HepG2 (cell line): ENCODE results near the gene CDC20. TPM values are rescaled to one million over a fixed set of nuclear protein-coding genes. Genes with fewer than 3 reads are reported as not detected.

ENCODE experiments used
- ATAC-seq: fragments of 200-7000 bp; cut with Tn5 transposase; 3 replicates; pipeline ENCODE4 v1.9.1; 2020; ENCODE audit warnings: mild to moderate bottlenecking, moderate library complexity
- BruUV-seq: library from RNA; stranded (reverse); fragments of 400-500 nt; replicated peaks from 2 replicates; lab custom pipeline; 2021; lab: Mats Ljungman, UMichigan
- CTCF ChIA-PET: fragments of 300-600 bp; formaldehyde crosslinking; extraction: SDS; loops from one replicate; lab custom pipeline; 2021; ENCODE audit warnings: low total read pairs, inconsistent platforms, low intra/inter-chr PET ratio; lab: Yijun Ruan, JAX
- POLR2A ChIA-PET: fragments of 350-600 bp; sonication (Branson Sonifier 250); formaldehyde crosslinking; loops from one replicate; lab custom pipeline; 2020; ENCODE audit warnings: antibody characterized with exemption, inconsistent platforms; lab: Yijun Ruan, JAX
- DNase-seq: peaks from one replicate; pipeline ENCODE4 v3.0.0-alpha.2; 2015; ENCODE audit warnings: low spot score
- FAIRE-seq: peaks from 3 replicates; lab custom pipeline; 2011; peaks lifted over from hg19 to GRCh38; lab: Jason Lieb, UNC
- H2AFZ ChIP-seq: one replicate; pipeline ENCODE4 v1.6.1; 2011; ENCODE audit warnings: low read length, inconsistent platforms
- H3K27ac ChIP-seq: fragments of 300-600 bp; 3 replicates; pipeline ENCODE4 v1.8.0; 2011; ENCODE audit warnings: mixed run types, mild to moderate bottlenecking, mixed read lengths, low read length, inconsistent platforms; ENCODE audit not compliant: insufficient read depth; ENCODE audit errors: extremely low read length
- H3K27me3 ChIP-seq, 2 experiments: fragments of 200-600 bp in 1 of 2; 2 replicates in 1 of 2; 3 replicates in 1 of 2; pipeline versions ENCODE4 v1.6.0 to v1.8.0; 2011; ENCODE audit warnings: low read length in 2 of 2, mild to moderate bottlenecking in 2 of 2, moderate library complexity in 2 of 2, inconsistent platforms in 1 of 2; ENCODE audit not compliant: insufficient read depth in 2 of 2, control insufficient read depth in 1 of 2
- H3K36me3 ChIP-seq, 2 experiments: fragments of 200-600 bp in 1 of 2; replicated peaks in 1 of 2; 2 replicates in 1 of 2; 3 replicates in 1 of 2; pipeline versions ENCODE4 v1.5.1 to v1.8.0; 2011; ENCODE audit warnings: low read length in 2 of 2, inconsistent platforms in 1 of 2; ENCODE audit not compliant: insufficient read depth in 2 of 2, control insufficient read depth in 1 of 2
- H3K4me1 ChIP-seq: 2 replicates; pipeline ENCODE4 v1.5.1; 2012; ENCODE audit warnings: low read length, inconsistent platforms; ENCODE audit not compliant: insufficient read depth
- H3K4me2 ChIP-seq: 2 replicates; pipeline ENCODE4 v1.6.0; 2011; ENCODE audit warnings: low read depth, low read length, inconsistent platforms
- H3K4me3 ChIP-seq, 3 experiments: fragments of 200-600 bp in 1 of 3; sonication (generic), shearing (Covaris generic) in 1 of 3; replicated peaks in 1 of 3; 2 replicates each; pipeline ENCODE4 v1.5.1; 2011 to 2016; ENCODE audit warnings: low read length in 3 of 3, inconsistent platforms in 2 of 3, low read depth in 2 of 3, mild to moderate bottlenecking in 2 of 3, control low read depth in 1 of 3, mixed read lengths in 1 of 3; ENCODE audit not compliant: insufficient read depth in 1 of 3
- H3K79me2 ChIP-seq: one replicate; pipeline ENCODE4 v1.6.1; 2011; ENCODE audit warnings: low read length, inconsistent platforms; ENCODE audit not compliant: insufficient read depth
- H3K9ac ChIP-seq: 2 replicates; pipeline ENCODE4 v1.6.0; 2011; ENCODE audit warnings: mild to moderate bottlenecking, low read depth, low read length, inconsistent platforms; ENCODE audit not compliant: insufficient read depth
- H3K9me3 ChIP-seq: 2 replicates; pipeline ENCODE4 v1.5.1; 2012; ENCODE audit warnings: mild to moderate bottlenecking, low read length
- H4K20me1 ChIP-seq: 2 replicates; pipeline ENCODE4 v1.6.0; 2011; ENCODE audit warnings: inconsistent platforms, mild to moderate bottlenecking, low read length, moderate library complexity; ENCODE audit not compliant: insufficient read depth
- ELF4 ChIP-seq: sonication (generic); formaldehyde crosslinking; IDR thresholded peaks from 2 replicates; pipeline ENCODE4 v1.5.0; 2020; ENCODE audit warnings: missing genetic modification reagents, mild to moderate bottlenecking, moderate library complexity, borderline replicate concordance
- HCFC1 ChIP-seq: fragments of 150-350 bp; IDR thresholded peaks from 2 replicates; pipeline ENCODE4 v1.6.1; 2014; ENCODE audit warnings: low read depth, low read length
- KLF11 ChIP-seq: IDR thresholded peaks from 2 replicates; pipeline ENCODE4 v1.6.1; 2016; ENCODE audit warnings: missing compliant biosample characterization
- NCOR1 ChIP-seq: fragments of 200-600 bp; sonication (generic); IDR thresholded peaks from 2 replicates; pipeline ENCODE4 v1.7.0; 2017; ENCODE audit warnings: antibody characterized with exemption, low read length, borderline replicate concordance
- RAD51 ChIP-seq: fragments of 450-650 bp; IDR thresholded peaks from 2 replicates; pipeline ENCODE4 v1.6.1; 2016; ENCODE audit warnings: borderline replicate concordance
- RNF2 ChIP-seq: fragments of 450-650 bp; conservative IDR thresholded peaks from 2 replicates; pipeline ENCODE4 v1.6.1; 2016; ENCODE audit warnings: low read depth
- ZFP41 ChIP-seq: sonication (generic); formaldehyde crosslinking; IDR thresholded peaks from 2 replicates; pipeline ENCODE4 v1.4.0; 2020; ENCODE audit warnings: mild to moderate bottlenecking, missing genetic modification reagents, borderline replicate concordance
- ZNF746 ChIP-seq: sonication (generic); formaldehyde crosslinking; IDR thresholded peaks from 2 replicates; pipeline ENCODE4 v1.8.0; 2022; ENCODE audit warnings: mild to moderate bottlenecking, missing genetic modification reagents
- ZSCAN30 ChIP-seq: sonication (generic); formaldehyde crosslinking; IDR thresholded peaks from 2 replicates; pipeline ENCODE4 v1.5.0; 2020; ENCODE audit warnings: mild to moderate bottlenecking, missing genetic modification reagents
- WGBS: methylation state at CpG from one replicate; pipeline ENCODE4 v1.1.6; 2017; ENCODE audit warnings: low lambda C conversion rate; 5-methylcytosine and 5-hydroxymethylcytosine counted together
- in situ Hi-C: cut with HindIII; loops from 2 replicates; pipeline ENCODE4 v1.10.0; 2017; ENCODE audit warnings: low pct_unique_long_range_greater_than_20kb; ENCODE audit not compliant: extremely low pct_ligation_motif_present
- intact Hi-C: fragments of 100-400 bp; cut with micrococcal nuclease; formaldehyde crosslinking; loops from one replicate; pipeline ENCODE4 v1.10.0; 2022; ENCODE audit not compliant: unreplicated experiment
- polyA plus RNA-seq, 8 experiments: library from polyadenylated mRNA; depleted of rRNA in 3 of 8; stranded (reverse) in 7 of 8; unstranded in 1 of 8; fragments of >200 nt; fragmentation: Illumina TruSeq in 4 of 8; extraction: Trizol in 4 of 8; gene quantifications; 2 replicates each; pipeline versions ENCODE4 v1.2.1 to v1.2.3, GENCODE V29; 2011 to 2016; ENCODE audit warnings: low read depth in 4 of 8, missing spikeins in 1 of 8, mixed read lengths in 1 of 8; ENCODE audit not compliant: insufficient read depth in 1 of 8
- total RNA-seq, 5 experiments: library from RNA; depleted of rRNA; stranded (reverse); fragments of >200 nt; fragmentation: Illumina TruSeq; extraction: Trizol; gene quantifications; 2 replicates each; pipeline ENCODE4 v1.2.3, GENCODE V29; 2016; ENCODE audit warnings: low read depth in 1 of 5
- TF ChIP-seq, protein P1 (sequence below): sonication (generic); formaldehyde crosslinking; IDR thresholded peaks from 2 replicates; pipeline ENCODE4 v1.4.0; 2020; ENCODE audit warnings: missing genetic modification reagents, borderline replicate concordance
- TF ChIP-seq, protein P2 (sequence below): fragments of 450-650 bp; IDR thresholded peaks from 2 replicates; pipeline ENCODE4 v1.6.1; 2017

Gene CDC20
- total and polyA plus RNA-seq, 2 of the 13 experiments (the other 11 are each of a cell fraction or from before 2014, with no cell fraction given) = 57.9 to 90.0 TPM

GRCh38 chr1:43352881-43353280 lies 5.9 kb upstream of the CDC20 start:
- intact Hi-C loops = no loop called here
- no TSS peak for BruUV-seq
- 70% methylated on average over 3 of the region's 3 CpGs for WGBS
- TF ChIP-seq, protein P1, sequence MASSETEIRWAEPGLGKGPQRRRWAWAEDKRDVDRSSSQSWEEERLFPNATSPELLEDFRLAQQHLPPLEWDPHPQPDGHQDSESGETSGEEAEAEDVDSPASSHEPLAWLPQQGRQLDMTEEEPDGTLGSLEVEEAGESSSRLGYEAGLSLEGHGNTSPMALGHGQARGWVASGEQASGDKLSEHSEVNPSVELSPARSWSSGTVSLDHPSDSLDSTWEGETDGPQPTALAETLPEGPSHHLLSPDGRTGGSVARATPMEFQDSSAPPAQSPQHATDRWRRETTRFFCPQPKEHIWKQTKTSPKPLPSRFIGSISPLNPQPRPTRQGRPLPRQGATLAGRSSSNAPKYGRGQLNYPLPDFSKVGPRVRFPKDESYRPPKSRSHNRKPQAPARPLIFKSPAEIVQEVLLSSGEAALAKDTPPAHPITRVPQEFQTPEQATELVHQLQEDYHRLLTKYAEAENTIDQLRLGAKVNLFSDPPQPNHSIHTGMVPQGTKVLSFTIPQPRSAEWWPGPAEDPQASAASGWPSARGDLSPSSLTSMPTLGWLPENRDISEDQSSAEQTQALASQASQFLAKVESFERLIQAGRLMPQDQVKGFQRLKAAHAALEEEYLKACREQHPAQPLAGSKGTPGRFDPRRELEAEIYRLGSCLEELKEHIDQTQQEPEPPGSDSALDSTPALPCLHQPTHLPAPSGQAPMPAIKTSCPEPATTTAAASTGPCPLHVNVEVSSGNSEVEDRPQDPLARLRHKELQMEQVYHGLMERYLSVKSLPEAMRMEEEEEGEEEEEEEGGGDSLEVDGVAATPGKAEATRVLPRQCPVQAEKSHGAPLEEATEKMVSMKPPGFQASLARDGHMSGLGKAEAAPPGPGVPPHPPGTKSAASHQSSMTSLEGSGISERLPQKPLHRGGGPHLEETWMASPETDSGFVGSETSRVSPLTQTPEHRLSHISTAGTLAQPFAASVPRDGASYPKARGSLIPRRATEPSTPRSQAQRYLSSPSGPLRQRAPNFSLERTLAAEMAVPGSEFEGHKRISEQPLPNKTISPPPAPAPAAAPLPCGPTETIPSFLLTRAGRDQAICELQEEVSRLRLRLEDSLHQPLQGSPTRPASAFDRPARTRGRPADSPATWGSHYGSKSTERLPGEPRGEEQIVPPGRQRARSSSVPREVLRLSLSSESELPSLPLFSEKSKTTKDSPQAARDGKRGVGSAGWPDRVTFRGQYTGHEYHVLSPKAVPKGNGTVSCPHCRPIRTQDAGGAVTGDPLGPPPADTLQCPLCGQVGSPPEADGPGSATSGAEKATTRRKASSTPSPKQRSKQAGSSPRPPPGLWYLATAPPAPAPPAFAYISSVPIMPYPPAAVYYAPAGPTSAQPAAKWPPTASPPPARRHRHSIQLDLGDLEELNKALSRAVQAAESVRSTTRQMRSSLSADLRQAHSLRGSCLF (CRISPR knock-in tag) = no peak
- TF ChIP-seq ZNF746 (no peak), HCFC1 (no peak), ELF4 (CRISPR knock-in tag) (no peak), NCOR1 (no peak), ZFP41 (CRISPR knock-in tag) (no peak), KLF11 (CRISPR knock-in tag) (no peak), RNF2 (no peak), RAD51 (no peak), ZSCAN30 (CRISPR knock-in tag) (no peak)
- TF ChIP-seq, protein P2, sequence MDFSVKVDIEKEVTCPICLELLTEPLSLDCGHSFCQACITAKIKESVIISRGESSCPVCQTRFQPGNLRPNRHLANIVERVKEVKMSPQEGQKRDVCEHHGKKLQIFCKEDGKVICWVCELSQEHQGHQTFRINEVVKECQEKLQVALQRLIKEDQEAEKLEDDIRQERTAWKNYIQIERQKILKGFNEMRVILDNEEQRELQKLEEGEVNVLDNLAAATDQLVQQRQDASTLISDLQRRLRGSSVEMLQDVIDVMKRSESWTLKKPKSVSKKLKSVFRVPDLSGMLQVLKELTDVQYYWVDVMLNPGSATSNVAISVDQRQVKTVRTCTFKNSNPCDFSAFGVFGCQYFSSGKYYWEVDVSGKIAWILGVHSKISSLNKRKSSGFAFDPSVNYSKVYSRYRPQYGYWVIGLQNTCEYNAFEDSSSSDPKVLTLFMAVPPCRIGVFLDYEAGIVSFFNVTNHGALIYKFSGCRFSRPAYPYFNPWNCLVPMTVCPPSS = no peak

More at GRCh38 chr1:43352881-43353280, 5.9 kb upstream of the CDC20 start:
- H3K27me3 ChIP-seq = no peaks in the 10 kb centered on the region; a peak in 1 of 5 replicates
- no peak for FAIRE-seq
- no peaks in the 10 kb centered on the region for H3K79me2 ChIP-seq
- H3K36me3 ChIP-seq = no peaks in the 10 kb centered on the region
- no peaks in the 10 kb centered on the region for H4K20me1 ChIP-seq
- no peak overlapping the region for H3K9ac ChIP-seq
- no peak for DNase-seq
- no peak overlapping the region for H3K27ac ChIP-seq
- H3K9me3 ChIP-seq = no peaks in the 10 kb centered on the region
- ChIA-PET CTCF (no interaction called here), POLR2A (interaction anchor here (1.3 kb wide), 1 partner anchor 38 kb away, joined by 4 read pairs; no protein-coding TSS in a partner anchor)
- H3K4me2 ChIP-seq = no peak overlapping the region
- H2AFZ ChIP-seq = no peak overlapping the region
- ATAC-seq = no peak
- peaks cover 56% of the 10 kb centered on the region for H3K4me1 ChIP-seq
- in situ Hi-C loops = no loop called here
- no peak overlapping the region for H3K4me3 ChIP-seq
